ENCODE results near the gene LDB2.

GRCh38 chr4:16588149-16588548, 310.3 kb downstream of the LDB2 start:
- no peak for TF ChIP-seq YY1 (IDR thresholded peaks at IDR 0.05; ENCODE audit: insufficient read depth, insufficient read length)
- TF ChIP-seq SUZ12 (IDR thresholded peaks at IDR 0.05; ENCODE audit: extremely low read depth, insufficient read depth, insufficient read length) = no peak
- TF ChIP-seq ZNF274 (IDR thresholded peaks at IDR 0.05; ENCODE audit: low read depth, low read length) = no peak

All from NT2/D1 (cell line).